Gastrocnemius medialis (tissue), 4 donors: Measurements from ENCODE around the gene CDC14A.

Source experiments
- POLR2A ChIP-seq, 2 donors: fragments of 450-650 bp; IDR thresholded peaks; one replicate each; pipeline ENCODE4 v1.6.1; 2017; ENCODE audit warnings: antibody characterized with exemption in 2 of 2, mild to moderate bottlenecking in 2 of 2, moderate library complexity in 2 of 2
- TF ChIP-seq, protein P1 (sequence below), 5 experiments: fragments of 450-650 bp in 3 of 5; fragments of 200-600 bp in 2 of 5; sonication (generic) in 2 of 5; IDR thresholded peaks in 4 of 5; conservative IDR thresholded peaks in 1 of 5; 1 replicate in 4 of 5; 2 replicates in 1 of 5; pipeline ENCODE4 v1.5.1; 2016 to 2019; ENCODE audit warnings: antibody characterized with exemption in 5 of 5, mild to moderate bottlenecking in 3 of 5, moderate library complexity in 3 of 5

DNA sequence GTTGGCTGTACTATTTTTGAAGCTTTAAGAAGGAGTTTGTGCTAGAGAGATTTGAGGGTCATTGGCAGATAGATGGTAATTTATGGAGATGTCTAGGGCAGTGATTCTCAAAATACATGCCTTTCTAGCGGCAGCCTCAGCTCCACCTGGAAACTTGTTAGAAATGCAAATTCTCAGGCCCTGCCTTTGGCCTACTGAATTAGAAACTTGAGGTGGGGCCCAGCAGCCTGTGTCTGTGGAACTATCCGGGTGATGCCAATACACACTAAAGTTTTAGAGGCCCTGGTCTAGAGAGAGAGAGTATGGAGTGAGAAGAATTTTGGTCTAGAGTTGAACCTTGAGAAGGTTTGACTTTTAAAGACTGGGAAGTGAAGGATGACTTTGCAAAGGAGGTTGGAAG, 82.5 kb downstream of the CDC14A start:
- TF ChIP-seq, protein P1, sequence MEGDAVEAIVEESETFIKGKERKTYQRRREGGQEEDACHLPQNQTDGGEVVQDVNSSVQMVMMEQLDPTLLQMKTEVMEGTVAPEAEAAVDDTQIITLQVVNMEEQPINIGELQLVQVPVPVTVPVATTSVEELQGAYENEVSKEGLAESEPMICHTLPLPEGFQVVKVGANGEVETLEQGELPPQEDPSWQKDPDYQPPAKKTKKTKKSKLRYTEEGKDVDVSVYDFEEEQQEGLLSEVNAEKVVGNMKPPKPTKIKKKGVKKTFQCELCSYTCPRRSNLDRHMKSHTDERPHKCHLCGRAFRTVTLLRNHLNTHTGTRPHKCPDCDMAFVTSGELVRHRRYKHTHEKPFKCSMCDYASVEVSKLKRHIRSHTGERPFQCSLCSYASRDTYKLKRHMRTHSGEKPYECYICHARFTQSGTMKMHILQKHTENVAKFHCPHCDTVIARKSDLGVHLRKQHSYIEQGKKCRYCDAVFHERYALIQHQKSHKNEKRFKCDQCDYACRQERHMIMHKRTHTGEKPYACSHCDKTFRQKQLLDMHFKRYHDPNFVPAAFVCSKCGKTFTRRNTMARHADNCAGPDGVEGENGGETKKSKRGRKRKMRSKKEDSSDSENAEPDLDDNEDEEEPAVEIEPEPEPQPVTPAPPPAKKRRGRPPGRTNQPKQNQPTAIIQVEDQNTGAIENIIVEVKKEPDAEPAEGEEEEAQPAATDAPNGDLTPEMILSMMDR (IDR thresholded peaks at IDR 0.05 in 4 of 5, conservative IDR thresholded peaks at IDR 0.05 in 1 of 5), result no peak
- no peak for TF ChIP-seq POLR2A (IDR thresholded peaks at IDR 0.05)
